GM12872 (cell line): ENCODE data around the gene HCN3.

Experiments
- TF ChIP-seq, protein P1 (sequence below): IDR thresholded peaks from 3 replicates; pipeline ENCODE4 v1.5.1; 2011; ENCODE audit warnings: low read depth, mild to moderate bottlenecking, low read length, moderate library complexity; ENCODE audit not compliant: insufficient read depth

The HCN3 gene

DNA sequence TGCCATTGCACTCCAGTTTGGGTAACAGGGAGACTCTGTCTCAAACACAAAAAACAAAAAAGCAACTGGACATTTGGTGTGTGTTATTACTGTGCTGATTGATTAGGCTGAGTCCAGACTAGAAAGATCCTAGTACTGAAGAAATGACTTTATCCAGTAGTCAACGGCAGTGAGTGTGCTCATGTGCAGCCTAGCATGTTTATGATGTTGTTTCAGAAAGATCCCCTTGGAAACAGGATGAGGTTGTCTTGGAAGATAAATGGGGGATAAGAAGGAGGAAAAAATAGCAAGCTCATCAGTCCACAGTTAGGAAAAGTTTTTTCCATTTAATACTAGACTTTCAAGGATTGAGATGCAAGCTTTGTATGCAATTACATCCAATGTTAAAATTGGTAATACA is 57.7 kb downstream of the HCN3 start:
- TF ChIP-seq, protein P1, sequence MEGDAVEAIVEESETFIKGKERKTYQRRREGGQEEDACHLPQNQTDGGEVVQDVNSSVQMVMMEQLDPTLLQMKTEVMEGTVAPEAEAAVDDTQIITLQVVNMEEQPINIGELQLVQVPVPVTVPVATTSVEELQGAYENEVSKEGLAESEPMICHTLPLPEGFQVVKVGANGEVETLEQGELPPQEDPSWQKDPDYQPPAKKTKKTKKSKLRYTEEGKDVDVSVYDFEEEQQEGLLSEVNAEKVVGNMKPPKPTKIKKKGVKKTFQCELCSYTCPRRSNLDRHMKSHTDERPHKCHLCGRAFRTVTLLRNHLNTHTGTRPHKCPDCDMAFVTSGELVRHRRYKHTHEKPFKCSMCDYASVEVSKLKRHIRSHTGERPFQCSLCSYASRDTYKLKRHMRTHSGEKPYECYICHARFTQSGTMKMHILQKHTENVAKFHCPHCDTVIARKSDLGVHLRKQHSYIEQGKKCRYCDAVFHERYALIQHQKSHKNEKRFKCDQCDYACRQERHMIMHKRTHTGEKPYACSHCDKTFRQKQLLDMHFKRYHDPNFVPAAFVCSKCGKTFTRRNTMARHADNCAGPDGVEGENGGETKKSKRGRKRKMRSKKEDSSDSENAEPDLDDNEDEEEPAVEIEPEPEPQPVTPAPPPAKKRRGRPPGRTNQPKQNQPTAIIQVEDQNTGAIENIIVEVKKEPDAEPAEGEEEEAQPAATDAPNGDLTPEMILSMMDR: no peak
